Left forelimb (tissue), 1 donor: ENCODE data around the gene CEP85.
"Not testable (repeated sequence)": the region's sequence is repeated elsewhere in the genome, so short reads cannot be mapped to it uniquely, and the experiment has no call there.

ENCODE experiments used
- DNase-seq: peaks from one replicate; pipeline ENCODE4 v3.0.0-alpha.2; 2018; ENCODE audit warnings: low spot score

The CEP85 gene

GRCh38 chr1:26290882-26291261 is 56.9 kb downstream of the CEP85 start:
- DNase-seq, result peak; percentile 68

- DNase-seq, result no peak
Measured at GRCh38 chr1:26291433-26291832, 57.4 kb downstream of the CEP85 start.

GRCh38 chr1:26291939-26292338 is 57.9 kb downstream of the CEP85 start:
- no peak for DNase-seq

GRCh38 chr1:26292735-26293134 is 58.7 kb downstream of the CEP85 start:
- DNase-seq, result not testable (repeated sequence)

GRCh38 chr1:26293911-26294463 is 60.0 kb downstream of the CEP85 start:
- no peak for DNase-seq

GRCh38 chr1:26295194-26296138 is 61.5 kb downstream of the CEP85 start:
- DNase-seq, result no peak

- no peak for DNase-seq
Measured at GRCh38 chr1:26296340-26297056, 62.5 kb downstream of the CEP85 start.

- no peak for DNase-seq
Measured at GRCh38 chr1:26297057-26297790, 63.2 kb downstream of the CEP85 start.

- no peak for DNase-seq
Measured at GRCh38 chr1:26297791-26298124, 63.8 kb downstream of the CEP85 start.

GRCh38 chr1:26300578-26301275 is 66.7 kb downstream of the CEP85 start:
- no peak for DNase-seq

GRCh38 chr1:26302733-26303405 is 68.9 kb downstream of the CEP85 start:
- DNase-seq, result no peak

- DNase-seq, result no peak
Measured at GRCh38 chr1:26305667-26306289, 71.8 kb downstream of the CEP85 start.

- DNase-seq, result peak; percentile 87
Measured at GRCh38 chr1:26306290-26307229, 72.6 kb downstream of the CEP85 start, which contains the start of gene UBXN11. UBXN11 (minus strand) TSS chr1:26306636; CDS start chr1:26302883, 3,753 bp downstream.

GRCh38 chr1:26307363-26307781 is 73.4 kb downstream of the CEP85 start:
- no peak for DNase-seq

- DNase-seq, result not testable (repeated sequence)
Measured at GRCh38 chr1:26307966-26308899, 74.2 kb downstream of the CEP85 start.

GRCh38 chr1:26314501-26314900 is 80.5 kb downstream of the CEP85 start:
- no peak for DNase-seq

- DNase-seq, result no peak
Measured at GRCh38 chr1:26315874-26316850, 82.2 kb downstream of the CEP85 start.
